Measurements from ENCODE around the gene SMG1.
"Not testable (repeated sequence)": the region's sequence is repeated elsewhere in the genome, so short reads cannot be mapped to it uniquely, and the experiment has no call there.

SMG1 gene

GRCh38 chr16:18757960-18758660 is 168.1 kb downstream of the SMG1 start:
- DNase-seq = not testable (repeated sequence)

- not testable (repeated sequence) for DNase-seq
Measured at GRCh38 chr16:18756639-18757038, 169.6 kb downstream of the SMG1 start.
